Measurements from ENCODE around the gene OR5H14.
"Not testable (repeated sequence)": the region's sequence is repeated elsewhere in the genome, so short reads cannot be mapped to it uniquely, and the experiment has no call there.

OR5H14 gene

DNA sequence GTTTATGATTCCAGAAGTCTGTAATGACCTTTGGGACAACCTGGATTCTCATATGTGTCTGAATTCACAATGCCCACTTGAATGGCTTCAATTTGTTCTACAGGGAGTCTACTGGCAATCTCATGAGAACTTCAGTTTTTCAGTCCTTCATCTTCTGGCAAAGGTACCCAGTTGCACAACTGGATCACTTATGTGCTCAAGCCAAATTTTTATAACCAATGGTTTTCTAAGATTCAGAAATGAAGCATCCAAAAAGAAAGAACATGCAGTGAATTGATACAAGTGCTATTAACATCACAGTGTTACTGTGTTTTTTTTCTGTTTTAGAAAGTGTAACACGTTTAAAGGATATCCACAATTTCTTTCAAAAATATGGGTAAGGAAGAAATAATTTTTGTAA is at the start of gene OR5H14:
OR5H14 (plus strand) TSS at position 301 of the 400 bp plus-strand sequence. CDS start 1,907 bp downstream, outside the sequence.
- no peak for DNase-seq

DNA sequence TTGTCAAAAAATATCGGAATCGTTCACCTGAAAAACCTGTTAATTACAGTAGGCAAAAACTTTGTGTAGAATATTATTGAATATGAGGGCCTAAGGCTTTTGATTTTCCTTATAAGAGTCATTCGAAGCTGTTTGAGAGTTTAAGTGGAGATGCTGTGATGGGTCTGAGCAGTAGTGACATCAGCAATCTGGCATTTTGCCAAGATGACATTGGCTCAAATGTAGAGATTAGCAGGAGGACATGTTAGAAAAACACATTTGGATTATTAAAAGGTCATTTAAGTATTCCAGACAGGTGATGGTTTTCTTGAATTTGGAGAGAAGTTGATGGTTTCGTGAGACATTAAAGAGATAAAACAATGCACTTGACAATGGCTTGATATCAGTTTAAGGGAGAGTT is 47.4 kb upstream of the OR5H14 start:
- DNase-seq = no peak

DNA sequence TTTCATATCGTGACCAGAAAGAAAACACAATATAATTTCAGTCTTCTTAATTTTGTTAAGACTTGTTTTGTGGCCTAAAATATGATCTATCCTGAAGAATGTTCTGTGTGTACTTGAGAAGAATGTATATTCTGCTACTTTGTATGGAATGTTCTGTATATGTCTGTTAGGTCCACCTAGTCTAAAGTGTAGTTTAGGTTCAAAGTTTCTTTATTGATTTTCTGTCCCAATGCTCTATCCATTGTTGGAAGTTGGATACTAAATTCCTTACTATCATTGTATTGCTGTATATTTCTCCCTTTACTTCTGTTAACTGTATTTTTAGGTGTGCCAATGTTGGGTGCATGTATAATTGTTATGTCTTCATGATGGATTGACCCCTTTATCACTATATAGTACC is 39.1 kb upstream of the OR5H14 start:
- DNase-seq = no peak

DNA sequence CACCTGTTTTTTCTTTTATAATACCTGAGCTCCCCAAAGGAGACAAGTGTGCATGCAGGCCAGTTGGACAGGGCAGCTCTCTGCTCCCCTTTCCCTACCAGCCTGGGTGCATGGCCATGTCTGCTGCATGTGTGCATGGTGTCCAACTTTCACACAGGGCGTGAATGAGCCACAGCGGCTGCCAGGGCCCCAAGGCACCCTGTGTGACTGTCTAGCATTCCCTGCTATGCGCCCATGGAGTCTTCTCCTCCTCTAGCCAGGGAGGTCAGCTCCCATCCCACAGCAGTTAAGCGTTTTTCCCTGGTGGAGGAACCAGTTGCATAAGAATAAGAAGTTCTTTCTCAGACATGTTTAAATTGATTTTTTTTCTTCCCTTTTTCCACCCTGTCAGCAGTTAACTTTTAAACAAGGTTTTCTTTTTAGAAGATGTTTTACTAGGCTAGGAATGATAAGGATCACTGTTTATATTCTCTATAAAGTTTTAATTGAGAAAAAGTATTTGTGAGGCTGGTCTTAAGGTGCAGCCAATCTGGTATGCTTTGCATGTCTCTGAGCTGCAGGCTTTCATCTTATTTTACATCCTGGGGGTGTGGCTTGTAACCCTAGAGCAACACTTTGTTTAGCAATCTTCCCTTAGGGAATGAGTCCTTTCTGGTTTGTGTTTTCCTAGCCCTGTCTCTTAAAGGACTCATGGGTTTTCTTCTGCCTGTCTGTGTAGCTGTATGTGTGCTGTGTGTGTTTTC is 37.3 kb upstream of the OR5H14 start:
- no peak for DNase-seq

DNA sequence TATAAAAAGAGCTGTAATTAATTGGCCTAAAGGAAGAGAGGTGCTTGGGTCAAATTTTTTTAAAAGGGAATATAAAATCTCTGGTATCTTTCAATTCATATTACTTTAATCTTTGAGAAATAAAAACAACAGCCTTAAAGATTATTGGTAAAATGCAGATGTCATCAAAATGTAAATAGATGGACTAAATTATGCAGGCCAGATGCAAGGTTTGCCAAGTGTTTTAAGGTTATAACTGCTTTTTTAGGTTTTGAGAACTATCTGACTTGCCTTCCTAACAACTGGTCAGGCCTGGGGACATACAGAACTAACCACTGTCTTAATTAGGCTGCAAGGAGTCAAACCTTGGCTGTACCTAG is 36.8 kb upstream of the OR5H14 start:
- no peak for DNase-seq

DNA sequence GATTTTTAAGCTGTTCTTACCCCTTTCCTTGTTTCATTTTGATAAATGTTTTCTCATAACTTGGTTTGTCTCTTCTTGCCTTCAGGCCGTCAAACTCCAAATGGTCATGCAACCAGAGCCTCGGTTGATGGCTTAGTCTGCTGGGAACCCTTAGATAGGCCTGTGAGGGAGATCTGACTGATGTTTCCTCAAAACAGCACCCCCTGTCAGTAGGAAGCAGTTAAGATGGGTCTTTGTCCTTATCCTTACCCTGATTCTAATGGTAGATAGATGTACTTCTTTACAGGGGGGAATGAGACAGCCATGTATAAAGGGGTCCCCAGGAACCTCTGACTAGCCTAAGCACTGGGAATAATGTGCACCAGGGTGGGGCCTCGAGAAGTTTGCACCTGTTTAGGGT is 33.0 kb upstream of the OR5H14 start:
- no peak for DNase-seq

DNA sequence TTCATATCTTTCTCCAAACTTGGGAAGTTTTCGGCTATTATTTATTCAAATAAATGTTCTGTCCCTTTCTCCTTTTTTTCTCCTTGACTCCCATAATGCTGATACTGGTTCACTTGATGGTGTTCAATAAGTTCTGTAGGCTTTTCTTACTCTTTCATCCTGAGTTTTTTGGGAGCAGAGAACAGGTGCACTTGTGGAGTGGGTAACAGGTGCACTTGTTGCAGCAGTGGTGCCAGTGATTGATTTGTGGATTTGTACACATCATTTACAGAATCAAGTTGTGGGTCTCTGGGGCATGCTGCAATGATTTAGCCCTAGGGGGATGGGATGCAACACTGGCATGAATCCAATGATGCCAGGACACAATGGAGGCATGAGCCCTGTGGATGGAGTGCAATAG is 31.6 kb upstream of the OR5H14 start:
- DNase-seq = no peak

DNA sequence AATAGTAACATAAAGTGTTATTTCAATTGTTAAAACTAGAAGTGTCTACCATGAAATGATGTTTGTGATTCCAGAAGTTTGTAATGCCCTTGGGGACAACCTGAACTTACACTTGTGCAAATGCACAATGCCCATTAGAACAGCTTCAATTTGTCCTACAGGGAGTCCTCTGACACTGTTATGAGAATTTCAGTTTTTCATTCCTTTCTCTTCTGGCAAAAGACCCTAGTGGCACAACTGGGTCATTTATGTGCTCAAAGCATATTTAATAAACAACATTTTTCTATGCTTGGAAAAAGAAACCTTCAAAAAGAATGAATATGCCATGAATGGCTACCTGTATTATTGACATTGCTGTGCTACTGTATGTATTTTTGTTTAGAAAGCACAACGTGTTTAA is 16.9 kb upstream of the OR5H14 start, which contains the start of gene OR5H1:
OR5H1 (plus strand) TSS at position 301 of the 400 bp plus-strand sequence. CDS start 1,977 bp downstream, outside the sequence.
- no peak for DNase-seq

DNA sequence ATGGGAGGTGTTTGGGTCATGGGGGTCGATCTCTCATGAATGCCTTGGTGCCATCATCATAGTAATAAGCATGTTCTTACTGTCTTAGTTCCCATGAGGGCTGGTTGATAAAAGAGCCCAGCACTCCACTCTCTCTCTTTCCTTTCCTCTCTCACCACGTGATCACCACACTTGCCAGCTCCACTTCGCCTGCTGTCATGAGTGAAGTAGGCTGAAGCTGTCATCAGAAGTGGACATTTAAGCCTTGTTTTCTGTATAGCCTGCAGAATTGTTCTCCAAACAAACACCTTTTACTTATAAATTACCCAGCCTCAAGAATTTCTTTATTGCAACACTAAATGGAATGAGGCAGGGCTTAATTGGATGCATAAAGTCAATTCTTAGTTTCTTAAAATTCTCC is 10.6 kb upstream of the OR5H14 start:
- DNase-seq = no peak

DNA sequence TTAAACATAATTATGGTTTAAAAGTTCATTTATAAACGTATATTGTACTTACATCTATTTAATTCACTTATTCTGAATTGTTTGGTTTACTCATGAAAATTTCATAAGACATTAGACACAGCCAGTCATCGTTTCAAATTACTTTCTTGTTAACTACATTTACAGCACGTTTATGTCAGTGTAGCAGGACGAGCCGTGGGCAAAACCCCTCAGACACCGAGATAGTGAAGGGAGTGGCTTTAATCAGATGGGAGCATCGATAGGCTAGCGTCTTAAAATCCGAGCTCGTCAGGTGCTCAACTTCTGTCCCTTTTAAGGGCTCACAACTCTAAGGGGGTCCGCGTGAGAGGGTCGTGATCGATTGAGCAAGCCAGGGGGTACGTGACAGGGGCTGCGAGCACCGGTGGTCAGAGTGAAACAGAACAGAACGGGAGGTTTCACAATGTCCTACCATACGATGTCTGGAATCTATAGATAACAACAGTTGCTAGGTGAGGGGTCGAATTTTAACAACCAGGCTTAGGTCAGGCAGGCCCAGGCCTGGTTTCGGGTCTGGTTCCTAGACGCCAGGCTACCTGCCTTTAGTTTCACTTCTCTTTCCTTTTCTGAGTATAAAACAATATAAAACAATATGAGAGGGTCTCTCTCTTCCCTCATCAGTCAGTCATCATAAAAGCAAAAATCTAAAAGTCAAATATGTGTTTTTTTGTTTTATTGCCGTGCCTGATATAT is 9.3 kb upstream of the OR5H14 start:
- not testable (repeated sequence) for DNase-seq

DNA sequence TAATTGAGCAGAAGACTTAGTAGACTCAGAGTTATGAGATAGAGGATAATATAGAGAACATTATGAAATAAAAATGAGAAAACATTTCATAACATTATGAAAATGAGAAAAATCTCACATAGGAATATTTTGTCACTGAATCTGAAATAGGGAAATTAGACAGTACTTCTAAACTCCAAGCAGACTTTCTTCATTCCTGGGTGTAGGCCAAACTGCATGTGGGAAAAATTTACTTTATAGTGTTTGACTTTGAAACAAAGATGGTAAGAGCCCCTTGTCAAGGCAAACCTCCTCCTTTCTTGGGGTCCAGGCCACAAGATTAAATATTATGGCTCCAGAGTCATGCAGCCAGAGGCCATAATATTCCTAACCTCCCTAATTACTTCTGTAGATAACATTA is 6.7 kb upstream of the OR5H14 start:
- no peak for DNase-seq

DNA sequence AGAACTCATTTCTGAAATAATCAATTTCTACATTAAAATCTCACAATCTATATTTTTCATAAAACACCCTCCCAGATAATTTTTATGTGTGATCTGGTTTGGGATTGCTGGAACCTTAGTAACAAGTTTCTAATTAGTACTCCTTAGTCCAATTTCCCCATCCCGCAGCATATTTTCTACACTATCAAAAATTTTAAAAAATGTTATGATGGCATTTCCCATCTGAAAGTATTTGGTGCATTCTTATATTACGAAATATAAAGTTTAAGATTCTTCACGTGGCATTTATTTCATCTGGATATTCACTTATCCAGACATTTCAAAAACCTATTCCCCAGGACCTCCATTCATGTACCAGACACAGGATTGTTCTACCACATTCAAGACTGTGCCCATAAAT is 1.5 kb downstream of the OR5H14 start:
- DNase-seq = no peak

DNA sequence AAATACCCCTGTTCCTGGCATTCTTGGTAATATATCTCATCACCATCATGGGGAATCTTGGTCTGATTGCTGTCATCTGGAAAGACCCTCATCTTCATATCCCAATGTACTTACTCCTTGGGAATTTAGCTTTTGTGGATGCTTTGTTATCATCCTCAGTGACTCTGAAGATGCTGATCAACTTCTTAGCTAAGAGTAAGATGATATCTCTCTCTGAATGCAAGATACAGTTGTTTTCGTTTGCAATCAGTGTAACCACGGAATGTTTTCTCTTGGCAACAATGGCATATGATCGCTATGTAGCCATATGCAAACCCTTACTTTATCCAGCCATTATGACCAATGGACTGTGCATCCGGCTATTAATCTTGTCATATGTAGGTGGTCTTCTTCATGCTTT is 2.2 kb downstream of the OR5H14 start:
- not testable (repeated sequence) for DNase-seq

DNA sequence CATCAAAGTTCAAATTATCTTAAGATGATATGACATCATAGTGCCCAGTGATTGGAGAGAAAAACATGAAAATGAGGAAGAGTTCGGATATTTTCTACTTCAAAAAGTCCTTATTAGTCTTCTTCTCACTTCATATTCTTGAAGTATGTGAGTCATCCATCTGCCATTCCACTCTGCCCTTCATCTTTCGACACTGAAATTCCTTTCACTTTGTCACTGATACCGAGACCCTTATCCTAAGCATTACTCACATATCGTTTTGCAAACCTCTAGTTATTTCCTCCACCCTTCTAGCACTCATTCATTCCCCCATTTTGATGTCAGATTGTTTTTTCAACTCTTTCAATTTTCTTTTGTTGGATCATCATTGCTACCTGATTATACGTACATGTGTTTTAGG is 4.0 kb downstream of the OR5H14 start:
- DNase-seq = no peak

DNA sequence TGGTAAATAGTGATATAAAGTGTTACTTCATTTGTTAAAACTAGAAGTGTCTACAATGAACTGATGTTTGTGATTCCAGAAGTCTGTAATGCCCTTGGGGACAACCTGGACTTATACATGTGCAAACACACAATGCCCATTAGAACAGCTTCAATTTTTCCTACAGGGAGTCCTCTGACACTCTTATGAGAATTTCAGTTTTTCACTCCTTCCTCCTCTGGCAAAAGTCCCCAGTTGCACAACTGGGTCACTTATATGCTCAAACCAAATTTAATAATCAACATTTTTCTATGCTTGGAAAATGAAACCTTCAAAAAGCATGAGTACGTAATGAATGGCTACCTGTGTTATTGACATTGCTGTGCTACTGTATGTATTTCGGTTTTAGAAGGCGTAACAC is 19.1 kb downstream of the OR5H14 start, which contains the start of gene OR5H15:
OR5H15 (plus strand) TSS at position 301 of the 400 bp plus-strand sequence. CDS start 2,004 bp downstream, outside the sequence.
- no peak for DNase-seq

DNA sequence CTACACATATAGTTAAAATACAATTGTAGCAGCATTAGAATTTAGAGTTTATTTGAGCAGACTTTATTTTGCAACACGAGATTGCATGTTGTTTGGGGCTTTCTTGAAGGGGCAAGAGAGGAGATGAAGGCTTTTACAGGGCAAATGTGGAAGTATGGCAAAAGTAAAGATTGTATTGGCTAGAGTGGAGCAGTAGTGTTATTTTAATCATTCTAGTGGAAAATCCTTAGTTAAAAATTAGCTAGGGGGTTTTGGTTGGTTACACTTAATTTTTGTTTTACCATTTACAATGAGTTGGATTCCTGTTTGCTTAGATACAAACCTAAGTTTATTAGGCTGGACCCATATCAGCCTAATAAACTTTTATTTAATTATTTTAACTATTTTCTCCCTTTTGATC is 23.8 kb downstream of the OR5H14 start:
- DNase-seq = no peak

DNA sequence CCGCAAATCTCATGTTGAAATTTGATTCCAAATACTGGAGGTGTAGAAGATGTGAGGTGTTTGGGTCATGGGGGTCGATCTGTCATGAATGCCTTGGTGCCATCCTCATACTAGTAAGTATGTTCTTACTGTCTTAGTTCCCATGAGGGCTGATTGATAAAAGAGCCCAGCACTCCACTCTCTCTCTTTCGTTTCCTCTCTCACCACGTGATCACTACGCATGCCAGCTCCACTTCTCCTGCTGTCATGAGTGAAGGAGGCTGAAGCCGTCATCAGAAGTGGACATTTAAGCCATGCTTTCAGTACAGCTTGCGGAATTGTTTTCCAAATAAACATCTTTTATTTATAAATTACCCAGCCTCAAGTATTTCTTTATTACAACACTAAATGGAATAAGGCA is 25.3 kb downstream of the OR5H14 start:
- no peak for DNase-seq

DNA sequence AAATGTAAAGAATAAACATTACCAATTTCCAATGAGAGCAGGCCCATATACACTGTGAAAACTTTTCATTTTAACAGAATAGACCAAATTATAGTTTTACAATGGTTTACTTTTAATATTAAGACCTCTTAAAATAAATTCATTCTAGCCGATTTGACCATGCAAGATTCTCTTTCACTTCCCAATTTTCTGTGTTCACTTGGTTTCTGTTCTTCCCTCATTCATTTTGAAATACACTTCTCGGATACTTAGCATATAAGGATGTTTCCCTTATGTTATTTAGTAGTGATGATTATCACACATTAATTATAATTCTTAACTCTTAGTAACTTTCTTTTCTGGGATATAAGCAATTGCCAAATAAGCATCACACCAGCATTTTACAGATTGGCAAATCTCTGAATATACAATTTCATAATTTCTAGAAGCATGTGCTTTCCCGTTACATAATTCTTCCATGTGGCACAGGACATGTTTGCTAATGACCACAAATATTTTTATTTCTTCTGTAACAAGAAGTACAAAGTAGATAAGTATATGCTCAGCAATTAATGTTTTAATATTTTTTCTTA is 33.1 kb downstream of the OR5H14 start:
- no peak for DNase-seq

DNA sequence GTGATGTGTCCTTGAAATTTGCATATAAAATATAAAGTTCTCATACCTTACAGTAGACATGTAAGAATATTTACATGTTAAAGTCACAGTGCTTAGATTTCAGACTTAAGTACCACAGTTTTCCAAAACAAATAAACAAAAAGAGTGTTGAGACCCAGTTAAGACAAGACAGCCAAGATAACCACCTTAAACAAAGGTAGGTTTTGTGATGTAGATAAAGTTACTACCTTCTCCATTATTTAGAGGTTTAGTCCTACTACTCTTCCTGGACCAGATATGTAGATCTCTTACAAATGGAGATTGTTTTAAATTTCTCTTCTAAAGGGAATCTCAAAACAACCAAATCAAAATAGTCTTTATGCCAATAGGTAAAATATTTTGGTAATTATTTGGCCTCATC is 34.9 kb downstream of the OR5H14 start:
- DNase-seq = no peak

DNA sequence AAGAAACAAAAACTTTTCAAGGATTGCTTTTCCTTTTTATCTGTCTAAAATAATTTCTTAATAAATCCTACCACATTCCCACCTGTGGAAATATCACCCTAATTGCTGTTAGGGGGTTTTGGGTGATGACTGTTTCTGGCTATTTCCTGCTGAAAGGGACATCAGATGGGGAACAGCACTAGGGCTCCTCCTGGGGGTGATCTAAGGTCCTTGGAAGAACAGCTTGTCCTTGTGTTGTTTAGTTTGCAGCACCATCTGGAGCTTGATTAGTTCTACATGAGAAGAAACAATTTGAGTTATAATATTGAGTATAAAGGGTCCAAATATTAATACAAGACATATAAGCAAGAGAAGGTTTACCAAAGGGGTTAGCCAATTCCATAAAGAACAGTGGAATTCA is 37.9 kb downstream of the OR5H14 start:
- no peak for DNase-seq

DNA sequence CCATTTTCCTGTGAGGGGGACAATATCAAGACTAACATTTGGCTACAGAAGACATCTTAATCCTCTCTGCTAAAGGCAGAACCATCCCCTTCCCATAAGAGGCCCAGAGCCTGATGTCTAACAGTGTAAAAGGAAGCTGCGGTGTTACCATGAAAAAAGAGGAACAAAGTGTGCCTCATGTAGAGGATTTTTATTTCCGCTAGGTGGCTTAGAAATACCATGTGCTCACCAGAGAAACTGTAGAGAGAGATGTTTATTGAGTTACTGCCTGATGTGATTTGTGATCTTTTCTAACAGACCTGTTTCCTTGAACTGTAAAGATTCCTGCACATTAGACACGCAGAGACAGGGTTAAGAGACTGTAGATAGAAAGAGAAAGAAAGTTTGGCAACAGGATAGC is 41.3 kb downstream of the OR5H14 start:
- DNase-seq = no peak

DNA sequence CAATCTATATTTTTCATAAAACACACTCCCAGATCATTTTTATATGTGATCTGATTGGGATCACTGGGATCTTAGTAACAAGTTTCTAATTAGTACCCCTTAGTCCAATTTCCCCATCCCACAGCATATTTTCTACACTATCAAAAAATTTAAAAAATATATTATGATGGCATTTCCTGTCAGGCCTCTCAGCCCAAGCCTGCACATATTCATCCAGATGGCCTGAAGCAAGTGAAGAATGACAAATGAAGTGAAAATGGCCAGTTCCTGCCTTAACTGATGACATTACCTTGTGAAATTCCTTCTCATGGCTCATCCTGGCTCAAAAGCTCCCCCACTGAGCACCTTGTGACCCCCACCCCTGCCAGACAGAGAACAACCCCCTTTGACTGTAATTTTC is 43.6 kb downstream of the OR5H14 start:
- not testable (repeated sequence) for DNase-seq

DNA sequence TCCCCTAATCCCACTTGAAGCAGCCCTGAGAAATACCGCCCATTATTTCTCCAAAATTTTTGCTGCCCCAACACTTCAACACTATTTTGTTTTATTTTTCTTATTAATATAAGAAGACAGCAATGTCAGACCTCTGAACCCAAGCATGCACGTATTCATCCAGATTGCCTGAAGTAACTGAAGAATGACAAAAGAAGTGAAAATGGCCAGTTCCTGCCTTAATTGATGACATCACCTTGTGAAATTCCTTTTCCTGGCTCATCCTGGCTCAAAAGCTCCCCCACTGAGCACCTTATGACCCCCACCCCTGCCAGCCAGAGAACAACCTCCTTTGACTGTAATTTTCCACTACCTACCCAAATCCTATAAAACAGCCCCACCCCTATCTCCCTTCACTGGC is 49.0 kb downstream of the OR5H14 start:
- DNase-seq = not testable (repeated sequence)

DNA sequence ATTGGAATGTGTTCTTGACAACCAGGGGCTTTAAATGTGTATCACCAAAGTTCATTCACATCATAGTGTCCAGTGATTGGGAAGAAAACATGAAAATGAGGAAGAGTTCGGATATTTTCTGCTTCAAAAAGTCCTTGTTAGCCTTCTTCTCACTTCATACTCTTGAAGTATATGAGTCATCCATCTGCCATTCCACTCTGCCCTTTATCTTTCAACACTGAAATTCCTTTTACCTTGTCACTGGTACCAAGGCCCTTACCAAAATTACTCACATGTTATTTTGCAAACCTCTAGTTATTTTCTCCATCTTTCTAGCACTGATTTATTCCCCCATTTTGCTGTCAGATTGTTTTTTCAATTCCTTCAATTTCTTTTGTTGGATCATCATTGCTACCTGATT is 51.7 kb downstream of the OR5H14 start:
- no peak for DNase-seq
